Measurements from ENCODE around the gene ADGRG3. TPM values are rescaled to one million over a fixed set of nuclear protein-coding genes. Genes with fewer than 3 reads are reported as not detected.
"Not testable (repeated sequence)": the region's sequence is repeated elsewhere in the genome, so short reads cannot be mapped to it uniquely, and the experiment has no call there.

Gene ADGRG3
- total RNA-seq, 3 donors from 2014 or later (not counting 1 experiment from before 2014, with no cell fraction given), result 16.6 to 57.3 (median 20.7) TPM

- Mint-ChIP-seq H3K27me3 (ENCODE audit: low read depth in 2 of 2) (no peaks in the 10 kb centered on the region), H3K4me1 (peaks cover 8 to 13% of the 10 kb centered on the region in 2 donors), H3K4me3 (no peak overlapping the region), H3K36me3 (no peaks in the 10 kb centered on the region), H3K27ac (no peak overlapping the region), H3K9me3 (peaks cover 0 to 2% of the 10 kb centered on the region in 2 donors)
- no peak for DNase-seq
- no peak for TF ChIP-seq CTCF (IDR thresholded peaks at IDR 0.05)
- no peak for ATAC-seq
- H3K36me3 ChIP-seq (ENCODE audit: control insufficient read depth, insufficient read depth, low read length), result no peaks in the 10 kb centered on the region
- H3K27me3 ChIP-seq (ENCODE audit: control insufficient read depth, insufficient read depth, low read length), result no peaks in the 10 kb centered on the region
- H3K9me3 ChIP-seq (ENCODE audit: control insufficient read depth, insufficient read depth, low read length), result no peaks in the 10 kb centered on the region
- WGBS (ENCODE audit: insufficient coverage), result 94% methylated on average over 1 of the region's 1 CpG
- no peaks in the 10 kb centered on the region for H3K4me1 ChIP-seq (ENCODE audit: control insufficient read depth, insufficient read depth, low read length)
- no peak overlapping the region for H3K27ac ChIP-seq (ENCODE audit: low read length)
- intact Hi-C loops (cut with micrococcal nuclease), result no loop called here
- H3K4me3 ChIP-seq (ENCODE audit: low read length), result no peak overlapping the region
Measured at GRCh38 chr16:57729182-57729484, 61.0 kb downstream of the ADGRG3 start.

DNA sequence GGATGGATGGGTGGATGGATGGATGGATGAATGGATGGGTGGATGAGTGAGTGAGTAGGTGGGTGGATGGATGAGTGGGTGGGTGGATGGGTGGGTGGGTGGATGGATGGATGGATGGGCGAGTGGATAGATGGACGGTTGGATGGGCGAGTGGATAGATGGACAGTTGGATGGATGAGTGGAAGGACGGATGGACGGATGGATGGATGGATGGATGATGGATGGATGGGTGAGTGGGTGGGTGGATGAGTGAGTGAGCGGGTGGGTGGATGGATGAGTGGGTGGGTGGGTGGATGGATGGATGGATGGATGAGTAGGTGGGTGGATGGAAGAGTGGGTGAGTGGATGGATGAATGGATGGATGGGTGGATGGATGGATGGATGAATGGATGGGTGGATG, 61.7 kb downstream of the ADGRG3 start:
- H3K27me3 Mint-ChIP-seq (ENCODE audit: low read depth in 2 of 2); H3K4me3 Mint-ChIP-seq; H3K9me3 ChIP-seq (ENCODE audit: control insufficient read depth, insufficient read depth, low read length); H3K27me3 ChIP-seq (ENCODE audit: control insufficient read depth, insufficient read depth, low read length); H3K4me1 ChIP-seq (ENCODE audit: control insufficient read depth, insufficient read depth, low read length); DNase-seq; H3K27ac Mint-ChIP-seq; H3K36me3 Mint-ChIP-seq; H3K9me3 Mint-ChIP-seq; H3K36me3 ChIP-seq (ENCODE audit: control insufficient read depth, insufficient read depth, low read length); H3K27ac ChIP-seq (ENCODE audit: low read length); H3K4me3 ChIP-seq (ENCODE audit: low read length); intact Hi-C loops (cut with micrococcal nuclease); ATAC-seq: not testable (repeated sequence)
- 93% methylated on average over 6 of the region's 6 CpGs for WGBS (ENCODE audit: insufficient coverage)
- H3K4me1 Mint-ChIP-seq, result peaks cover 8 to 17% of the 10 kb centered on the region in 2 donors

GRCh38 chr16:57730771-57731730, 62.9 kb downstream of the ADGRG3 start:
- no peak overlapping the region for H3K27ac ChIP-seq (ENCODE audit: low read length)
- TF ChIP-seq CTCF (IDR thresholded peaks at IDR 0.05), result no peak
- intact Hi-C loops (cut with micrococcal nuclease), result no loop called here
- Mint-ChIP-seq H3K4me1 (peaks cover 20 to 22% of the 10 kb centered on the region in 2 donors), H3K36me3 (no peaks in the 10 kb centered on the region), H3K4me3 (no peak overlapping the region), H3K9me3 (peaks cover 0 to 2% of the 10 kb centered on the region in 2 donors), H3K27ac (no peak overlapping the region), H3K27me3 (ENCODE audit: low read depth in 2 of 2) (no peaks in the 10 kb centered on the region)
- H3K36me3 ChIP-seq (ENCODE audit: control insufficient read depth, insufficient read depth, low read length), result no peaks in the 10 kb centered on the region
- no peaks in the 10 kb centered on the region for H3K9me3 ChIP-seq (ENCODE audit: control insufficient read depth, insufficient read depth, low read length)
- H3K4me3 ChIP-seq (ENCODE audit: low read length), result no peak overlapping the region
- peaks cover 11% of the 10 kb centered on the region for H3K4me1 ChIP-seq (ENCODE audit: control insufficient read depth, insufficient read depth, low read length)
- 90% methylated on average over 13 of the region's 13 CpGs for WGBS (ENCODE audit: insufficient coverage)
- H3K27me3 ChIP-seq (ENCODE audit: control insufficient read depth, insufficient read depth, low read length), result no peaks in the 10 kb centered on the region
- DNase-seq (no peak), ATAC-seq (no peak)

DNA sequence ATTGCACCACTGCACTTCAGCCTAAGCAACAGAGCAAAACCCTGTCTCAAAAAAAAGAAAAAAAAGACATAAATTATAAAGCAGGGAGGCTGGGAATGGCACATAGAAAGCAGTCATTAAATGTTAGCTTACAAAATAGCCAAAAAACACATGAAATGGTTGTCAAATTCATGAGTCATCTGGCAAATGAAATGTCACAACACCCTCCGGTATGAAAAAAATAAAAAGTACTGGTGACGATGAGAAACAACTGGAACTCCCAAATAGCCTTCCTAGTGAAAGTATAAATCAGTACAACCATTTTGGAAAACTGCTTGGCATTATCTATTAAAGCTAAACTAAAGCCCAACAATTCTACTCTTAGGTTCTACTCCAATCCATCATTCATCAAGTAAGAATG, 63.9 kb downstream of the ADGRG3 start:
- H3K27ac Mint-ChIP-seq, result no peak overlapping the region
- intact Hi-C loops (cut with micrococcal nuclease), result no loop called here
- no peak for ATAC-seq

More for the DNA sequence above, 63.9 kb downstream of the ADGRG3 start:
- no peak overlapping the region for H3K4me3 Mint-ChIP-seq
- H3K27me3 ChIP-seq (ENCODE audit: control insufficient read depth, insufficient read depth, low read length), result no peaks in the 10 kb centered on the region
- H3K27ac ChIP-seq (ENCODE audit: low read length), result no peak overlapping the region
- H3K27me3 Mint-ChIP-seq (ENCODE audit: low read depth in 2 of 2), result no peaks in the 10 kb centered on the region
- no peaks in the 10 kb centered on the region for H3K36me3 Mint-ChIP-seq
- peaks cover 0 to 2% of the 10 kb centered on the region in 2 donors for H3K9me3 Mint-ChIP-seq
- H3K4me3 ChIP-seq (ENCODE audit: low read length), result no peak overlapping the region
- 93% methylated on average over 2 of the region's 2 CpGs for WGBS (ENCODE audit: insufficient coverage)
- no peak for DNase-seq
- no peaks in the 10 kb centered on the region for H3K36me3 ChIP-seq (ENCODE audit: control insufficient read depth, insufficient read depth, low read length)
- no peaks in the 10 kb centered on the region for H3K9me3 ChIP-seq (ENCODE audit: control insufficient read depth, insufficient read depth, low read length)
- peaks cover 21% of the 10 kb centered on the region for H3K4me1 ChIP-seq (ENCODE audit: control insufficient read depth, insufficient read depth, low read length)
- H3K4me1 Mint-ChIP-seq, result peaks cover 30 to 32% of the 10 kb centered on the region in 2 donors
- TF ChIP-seq CTCF (IDR thresholded peaks at IDR 0.05), result no peak

Data from natural killer cell (primary cell).